OCI-LY7 (cell line): ENCODE data around the gene NAA38.

Experiments used
- CTCF ChIP-seq: fragments of 200-600 bp; sonication (generic); conservative IDR thresholded peaks from 2 replicates; pipeline ENCODE4 v1.5.1; 2014; ENCODE audit warnings: mild to moderate bottlenecking, antibody characterized with exemption, low read length, moderate library complexity, mixed read lengths
- EZH2phosphoT487 ChIP-seq: fragments of 200-600 bp; sonication (generic); IDR thresholded peaks from 2 replicates; pipeline ENCODE4 v1.6.1; 2018; ENCODE audit warnings: low read depth, borderline replicate concordance, mild to moderate bottlenecking, mixed run types, antibody characterized with exemption, low read length, moderate library complexity, mixed read lengths

DNA sequence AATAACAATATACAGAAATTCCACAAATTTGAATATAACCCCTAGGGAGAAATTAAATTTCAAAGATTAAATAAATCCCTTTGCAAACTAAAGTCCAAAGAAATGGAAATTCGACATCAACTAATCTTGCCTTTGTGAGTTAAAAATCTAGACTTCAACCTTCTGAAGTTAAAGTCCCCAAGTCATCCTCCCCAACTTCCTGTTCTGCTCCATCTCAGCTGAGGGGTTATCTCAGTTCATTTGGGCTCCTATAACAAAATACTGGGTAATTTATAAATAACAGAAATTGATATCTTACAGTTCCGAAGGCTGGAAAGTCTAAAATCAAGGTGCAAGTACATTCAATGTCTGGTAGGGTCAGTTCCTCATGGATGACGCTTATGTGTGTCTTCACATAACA, 46.1 kb downstream of the NAA38 start:
- TF ChIP-seq CTCF (no peak), EZH2phosphoT487 (no peak)
